Left ventricle myocardium inferior (tissue), 1 donor: Measurements from ENCODE around the gene TRIM71. TPM values are rescaled to one million over a fixed set of nuclear protein-coding genes. Genes with fewer than 3 reads are reported as not detected.
"Not testable (repeated sequence)": the region's sequence is repeated elsewhere in the genome, so short reads cannot be mapped to it uniquely, and the experiment has no call there.

Experiments
- DNase-seq: peaks from one replicate; pipeline ENCODE4 v3.0.0-alpha.2; 2020
- H3K27ac ChIP-seq: fragments of 200-600 bp; replicated peaks from 2 replicates; pipeline ENCODE4 v1.8.0; 2021
- H3K27me3 ChIP-seq: fragments of 200-600 bp; 2 replicates; pipeline ENCODE4 v1.8.0; 2021; ENCODE audit warnings: low read depth
- H3K36me3 ChIP-seq: fragments of 200-600 bp; 2 replicates; pipeline ENCODE4 v1.8.0; 2021
- H3K4me1 ChIP-seq: fragments of 200-600 bp; 2 replicates; pipeline ENCODE4 v1.8.0; 2021
- H3K4me3 ChIP-seq: fragments of 200-600 bp; 2 replicates; pipeline ENCODE4 v1.8.0; 2021; ENCODE audit warnings: mild to moderate bottlenecking, moderate library complexity
- H3K9me3 ChIP-seq: fragments of 200-600 bp; replicated peaks from 2 replicates; pipeline ENCODE4 v1.8.0; 2021
- intact Hi-C: fragments of 100-400 bp; cut with micrococcal nuclease; formaldehyde crosslinking; loops from one replicate; pipeline ENCODE4 v1.11.0; 2022
- total RNA-seq: library from RNA; stranded (reverse); fragmentation: NEBNext Ultra II Directional; extraction: Animal tissue kit (Norgen Biotek cat#: 25700); gene quantifications from one replicate; pipeline ENCODE4 v1.2.1, GENCODE V29; 2021
- TF ChIP-seq, protein P1 (sequence below): fragments of 200-600 bp; IDR thresholded peaks from 2 replicates; pipeline ENCODE4 v1.8.0; 2021; ENCODE audit warnings: antibody characterized with exemption, mild to moderate bottlenecking, borderline replicate concordance
- donor health status: DM: no; HTN: yes; CAD: no; lungs with severe emphysema.

The TRIM71 gene
- total RNA-seq, 1 donor from 2014 or later: not detected

DNA sequence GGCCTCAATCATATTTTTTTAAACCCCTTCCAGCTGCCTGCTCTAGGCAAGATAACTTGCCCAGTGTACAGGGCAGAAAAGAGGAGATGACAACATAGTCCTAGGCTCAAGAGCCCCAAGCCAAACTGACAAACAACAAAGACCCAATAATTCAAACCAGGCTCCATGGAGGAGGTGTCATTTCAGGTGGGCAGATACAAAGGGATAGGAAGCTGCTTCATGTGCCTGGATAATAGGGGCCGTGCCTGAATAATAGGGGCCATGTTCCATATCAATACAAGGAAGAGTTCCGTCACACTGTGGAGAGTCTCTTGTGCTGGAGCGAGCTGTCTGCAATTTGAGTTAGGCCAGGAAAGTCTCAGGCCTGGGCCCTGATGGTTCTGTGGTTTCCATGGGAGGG, 35.4 kb upstream of the TRIM71 start:
- peaks cover 15% of the 10 kb centered on the region for H3K4me1 ChIP-seq
- no peaks in the 10 kb centered on the region for H3K27me3 ChIP-seq
- no peaks in the 10 kb centered on the region for H3K36me3 ChIP-seq
- no peak overlapping the region for H3K27ac ChIP-seq
- no peaks in the 10 kb centered on the region for H3K9me3 ChIP-seq
- TF ChIP-seq, protein P1, sequence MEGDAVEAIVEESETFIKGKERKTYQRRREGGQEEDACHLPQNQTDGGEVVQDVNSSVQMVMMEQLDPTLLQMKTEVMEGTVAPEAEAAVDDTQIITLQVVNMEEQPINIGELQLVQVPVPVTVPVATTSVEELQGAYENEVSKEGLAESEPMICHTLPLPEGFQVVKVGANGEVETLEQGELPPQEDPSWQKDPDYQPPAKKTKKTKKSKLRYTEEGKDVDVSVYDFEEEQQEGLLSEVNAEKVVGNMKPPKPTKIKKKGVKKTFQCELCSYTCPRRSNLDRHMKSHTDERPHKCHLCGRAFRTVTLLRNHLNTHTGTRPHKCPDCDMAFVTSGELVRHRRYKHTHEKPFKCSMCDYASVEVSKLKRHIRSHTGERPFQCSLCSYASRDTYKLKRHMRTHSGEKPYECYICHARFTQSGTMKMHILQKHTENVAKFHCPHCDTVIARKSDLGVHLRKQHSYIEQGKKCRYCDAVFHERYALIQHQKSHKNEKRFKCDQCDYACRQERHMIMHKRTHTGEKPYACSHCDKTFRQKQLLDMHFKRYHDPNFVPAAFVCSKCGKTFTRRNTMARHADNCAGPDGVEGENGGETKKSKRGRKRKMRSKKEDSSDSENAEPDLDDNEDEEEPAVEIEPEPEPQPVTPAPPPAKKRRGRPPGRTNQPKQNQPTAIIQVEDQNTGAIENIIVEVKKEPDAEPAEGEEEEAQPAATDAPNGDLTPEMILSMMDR: no peak
- DNase-seq: no peak
- intact Hi-C loops: no loop called here
- H3K4me3 ChIP-seq: no peak overlapping the region

DNA sequence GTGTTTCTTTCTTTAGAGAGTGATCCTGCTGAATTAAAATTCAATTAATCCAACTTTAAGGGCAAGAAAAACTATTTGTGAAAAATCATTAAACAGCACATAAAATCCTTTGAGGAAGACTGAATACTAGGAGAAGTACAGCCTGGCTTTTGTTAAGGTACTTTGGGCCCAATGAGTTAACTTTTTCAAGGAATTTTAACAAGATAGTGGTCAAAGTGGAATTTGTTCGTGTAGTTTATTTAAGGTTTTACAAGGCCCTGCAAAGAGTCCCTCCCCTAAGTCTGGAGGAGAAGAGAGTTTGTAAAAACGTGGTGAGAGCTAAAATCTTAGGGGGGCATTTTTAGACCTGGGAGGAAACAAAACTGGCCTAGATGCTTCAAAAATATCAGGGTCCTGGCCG, 26.0 kb upstream of the TRIM71 start:
- no peak for DNase-seq
- Histone ChIP-seq H3K36me3 (no peaks in the 10 kb centered on the region), H3K4me1 (no peaks in the 10 kb centered on the region), H3K4me3 (no peak overlapping the region), H3K9me3 (no peaks in the 10 kb centered on the region), H3K27ac (no peak overlapping the region), H3K27me3 (no peaks in the 10 kb centered on the region)
- intact Hi-C loops: no loop called here
- TF ChIP-seq, protein P1: no peak

DNA sequence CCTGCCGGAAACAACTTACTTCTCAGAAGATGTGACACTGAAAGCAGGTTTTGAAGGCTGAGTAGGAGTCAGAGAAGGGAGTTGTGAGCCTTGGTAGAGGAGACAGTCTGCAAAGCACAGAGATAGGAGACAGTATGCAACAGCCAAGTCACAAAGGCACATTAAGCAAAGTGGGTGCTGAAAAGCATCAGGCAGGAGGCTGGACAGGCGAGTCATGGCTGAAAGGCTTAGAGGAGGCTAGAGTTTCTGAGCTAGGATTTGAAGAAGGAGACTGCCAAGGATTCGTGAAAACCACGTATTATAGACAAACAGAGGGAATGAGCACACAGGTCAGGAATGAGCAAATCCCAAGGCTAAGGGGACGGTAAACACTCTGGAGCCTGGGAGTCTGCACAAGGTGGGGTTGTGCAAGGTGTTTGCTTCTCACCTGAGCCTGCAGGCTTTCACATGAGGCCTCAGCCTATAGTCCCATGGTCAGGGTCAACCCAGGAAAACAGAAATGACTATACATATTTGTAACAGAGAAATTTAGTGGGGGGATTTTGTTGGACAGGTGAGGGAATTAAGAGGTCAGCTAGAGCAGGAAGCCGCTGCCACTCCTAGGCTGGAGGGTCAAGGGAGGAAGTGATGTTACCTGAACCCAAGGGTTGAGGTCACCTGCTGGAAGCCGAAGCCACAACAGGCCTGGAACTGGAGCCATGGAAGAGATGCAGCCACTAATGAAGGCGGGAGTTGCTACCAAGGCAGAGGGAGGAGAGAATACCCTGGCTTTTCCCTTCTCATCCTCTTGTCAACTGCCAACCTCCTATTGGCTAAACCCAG, 23.1 kb upstream of the TRIM71 start:
- no peak for DNase-seq
- no peak overlapping the region for H3K4me3 ChIP-seq
- H3K4me1 ChIP-seq: no peaks in the 10 kb centered on the region
- TF ChIP-seq, protein P1: no peak
- no peaks in the 10 kb centered on the region for H3K36me3 ChIP-seq
- intact Hi-C loops: no loop called here
- H3K27ac ChIP-seq: no peak overlapping the region
- no peaks in the 10 kb centered on the region for H3K27me3 ChIP-seq
- no peaks in the 10 kb centered on the region for H3K9me3 ChIP-seq

DNA sequence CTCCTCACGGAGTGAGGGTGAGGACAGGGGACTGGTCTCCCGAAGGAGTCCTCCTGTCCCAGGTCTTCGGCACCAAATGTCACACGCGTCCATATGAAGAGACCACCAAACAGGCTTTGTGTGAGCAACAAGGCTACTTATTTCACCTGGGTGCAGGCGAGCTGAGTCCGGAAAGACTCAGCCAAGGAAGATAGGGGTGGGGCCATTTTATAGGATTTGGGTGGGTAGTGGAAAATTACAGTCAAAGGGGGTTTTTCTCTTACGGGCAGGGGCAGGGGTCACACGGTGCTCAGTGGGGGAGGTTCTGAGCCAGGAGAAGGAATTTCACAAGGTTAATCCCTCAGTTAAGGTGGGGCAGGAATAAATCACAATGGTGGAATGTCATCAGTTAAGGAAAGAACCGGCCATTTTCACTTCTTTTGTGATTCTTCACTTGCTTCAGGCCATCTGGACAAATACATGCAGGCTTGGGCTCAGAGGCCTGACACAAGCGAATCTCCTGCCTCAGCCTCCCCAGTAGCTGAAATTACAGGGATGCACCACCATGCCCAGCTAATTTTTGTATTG, 21.3 kb upstream of the TRIM71 start:
- DNase-seq, H3K4me3 ChIP-seq, H3K27me3 ChIP-seq, H3K36me3 ChIP-seq, intact Hi-C loops, H3K9me3 ChIP-seq, H3K4me1 ChIP-seq, H3K27ac ChIP-seq: not testable (repeated sequence)

DNA sequence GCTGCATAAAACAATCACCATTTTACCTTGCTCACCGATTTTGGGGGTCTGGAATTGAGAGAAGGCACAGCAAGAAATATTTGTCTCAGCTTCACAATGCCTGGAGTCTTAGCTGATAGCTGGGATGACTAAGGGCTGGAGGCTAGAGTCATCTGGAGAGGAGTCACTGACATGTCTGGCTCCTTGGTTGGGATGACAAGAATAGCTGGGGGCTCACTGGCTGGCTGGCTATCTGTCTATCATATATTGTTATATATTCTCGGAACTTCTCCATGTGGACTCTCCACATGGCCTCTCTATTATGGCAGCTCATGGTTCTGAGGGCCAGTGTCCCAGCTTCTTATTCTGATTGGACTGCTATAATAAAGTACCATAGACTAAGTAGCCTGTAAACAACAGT, 20.0 kb upstream of the TRIM71 start:
- DNase-seq: no peak
- Histone ChIP-seq H3K4me1 (no peaks in the 10 kb centered on the region), H3K9me3 (peaks cover under 1% of the 10 kb centered on the region), H3K27me3 (no peaks in the 10 kb centered on the region), H3K4me3 (no peak overlapping the region), H3K36me3 (no peaks in the 10 kb centered on the region), H3K27ac (no peak overlapping the region)
- TF ChIP-seq, protein P1: no peak
- intact Hi-C loops: no loop called here

DNA sequence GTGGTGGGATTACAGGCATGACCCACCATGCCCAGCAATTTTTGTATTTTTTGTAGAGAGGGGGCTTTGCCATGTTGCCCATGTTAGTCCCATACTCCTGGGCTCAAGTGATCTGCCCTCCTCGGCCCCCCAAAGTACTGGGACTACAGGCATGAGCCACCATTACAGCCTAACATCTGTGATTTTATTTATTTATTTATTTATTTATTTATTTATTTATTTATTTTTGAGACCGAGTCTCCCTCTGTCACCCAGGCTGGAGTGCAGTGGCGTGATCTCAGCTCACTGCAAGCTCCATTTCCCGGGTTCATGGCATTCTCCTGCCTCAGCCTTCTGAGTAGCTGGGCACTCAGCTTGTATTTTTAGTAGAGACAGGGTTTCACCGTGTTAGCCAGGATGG, 16.4 kb upstream of the TRIM71 start:
- H3K4me1 ChIP-seq, intact Hi-C loops, DNase-seq, H3K36me3 ChIP-seq, H3K27me3 ChIP-seq, H3K27ac ChIP-seq, H3K9me3 ChIP-seq, H3K4me3 ChIP-seq: not testable (repeated sequence)
